NOMO-1 (cell line): ENCODE results near the gene EDRF1.

Experiments
- DNase-seq, 2 experiments: peaks; one replicate each; lab custom pipeline; 2025; ENCODE audit not compliant: unreplicated experiment in 2 of 2; lab: John Stamatoyannopoulos, UW

EDRF1 gene

GRCh38 chr10:125756853-125757487 is 37.5 kb downstream of the EDRF1 start:
- DNase-seq, result no peak

DNA sequence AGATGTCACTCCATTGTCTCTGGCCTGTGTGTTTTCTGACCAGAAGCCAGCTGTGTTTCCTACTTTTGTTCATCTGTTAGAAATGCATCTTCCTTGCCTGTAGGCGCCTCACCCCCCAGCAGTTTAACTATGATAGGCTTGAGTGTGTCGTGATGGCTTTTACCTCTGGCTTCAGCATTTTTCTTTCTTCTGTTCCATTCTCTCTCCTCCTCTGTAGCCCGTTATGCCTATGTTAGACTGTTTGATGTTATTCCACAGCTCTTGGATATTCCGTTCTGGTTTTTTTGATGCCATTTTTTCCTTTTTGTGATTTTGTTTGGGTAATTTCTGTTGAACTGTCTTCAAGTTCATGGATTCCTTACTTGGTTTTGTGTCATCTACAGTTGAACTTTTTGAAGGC is 38.2 kb downstream of the EDRF1 start:
- no peak for DNase-seq

- DNase-seq, result no peak
Observed at GRCh38 chr10:125761961-125762360, 42.5 kb downstream of the EDRF1 start.

- DNase-seq, result no peak
Observed at GRCh38 chr10:125762692-125763648, 43.5 kb downstream of the EDRF1 start.

GRCh38 chr10:125765835-125766234 is 46.3 kb downstream of the EDRF1 start:
- DNase-seq, result no peak

DNA sequence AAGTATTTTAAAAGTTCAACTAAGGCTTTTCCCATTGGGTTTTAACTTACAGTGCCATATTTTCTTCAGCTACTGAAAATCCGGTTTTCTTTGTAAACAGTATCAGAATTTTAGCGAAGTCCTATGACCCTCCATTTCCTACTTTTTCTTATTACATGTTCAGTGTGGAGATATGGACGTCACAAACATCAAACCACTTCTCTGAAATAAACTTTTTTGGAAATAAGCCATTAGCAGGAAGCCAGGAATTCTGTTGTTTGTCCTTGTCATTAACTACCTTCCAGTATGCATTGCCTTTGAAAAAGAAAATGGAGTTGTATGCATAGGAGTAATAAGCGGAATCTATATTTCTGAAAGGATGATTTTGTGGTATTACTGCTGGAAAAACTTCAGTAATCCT is 47.0 kb downstream of the EDRF1 start:
- no peak for DNase-seq

- no peak for DNase-seq
Observed at GRCh38 chr10:125768219-125768855, 48.8 kb downstream of the EDRF1 start.

DNA sequence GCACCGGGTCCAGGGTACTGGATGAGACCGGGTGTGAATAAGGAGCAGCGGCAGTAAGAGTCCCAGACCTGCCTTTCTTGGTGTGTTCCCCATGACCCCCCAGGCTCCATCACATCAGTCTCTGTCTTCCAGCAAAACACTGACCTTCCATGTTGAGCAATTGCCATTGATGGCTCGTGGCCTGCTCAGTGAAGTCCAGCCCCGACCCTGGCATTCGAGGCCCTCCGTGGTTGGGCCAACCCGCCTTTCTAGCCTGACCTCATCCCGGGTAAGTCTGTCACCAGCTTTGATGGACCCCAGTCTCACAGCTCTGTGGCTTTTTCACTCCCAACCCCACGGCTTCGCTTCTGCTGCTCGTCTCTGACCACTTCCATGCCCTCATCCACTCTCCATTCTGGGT is 49.7 kb downstream of the EDRF1 start:
- no peak for DNase-seq

DNA sequence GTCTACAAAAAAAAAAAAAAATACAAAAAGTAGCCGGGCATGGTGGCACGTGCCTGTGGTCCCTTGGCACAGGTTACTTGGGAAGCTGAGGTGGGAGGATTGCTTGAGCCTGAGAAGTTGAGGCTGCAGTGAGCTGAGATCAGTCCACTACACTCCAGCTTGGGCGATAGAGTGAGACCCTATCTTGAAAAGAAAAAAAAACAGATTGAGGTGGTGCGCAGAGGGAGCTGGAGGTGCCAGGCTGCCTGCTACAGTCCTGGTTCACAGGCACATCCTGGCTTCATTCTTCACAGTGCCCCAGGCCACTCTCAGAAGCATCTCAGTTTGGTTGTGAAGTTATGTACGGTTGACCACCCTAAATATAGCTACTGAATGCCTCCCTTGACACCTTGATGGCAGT is 51.3 kb downstream of the EDRF1 start:
- DNase-seq, result no peak

DNA sequence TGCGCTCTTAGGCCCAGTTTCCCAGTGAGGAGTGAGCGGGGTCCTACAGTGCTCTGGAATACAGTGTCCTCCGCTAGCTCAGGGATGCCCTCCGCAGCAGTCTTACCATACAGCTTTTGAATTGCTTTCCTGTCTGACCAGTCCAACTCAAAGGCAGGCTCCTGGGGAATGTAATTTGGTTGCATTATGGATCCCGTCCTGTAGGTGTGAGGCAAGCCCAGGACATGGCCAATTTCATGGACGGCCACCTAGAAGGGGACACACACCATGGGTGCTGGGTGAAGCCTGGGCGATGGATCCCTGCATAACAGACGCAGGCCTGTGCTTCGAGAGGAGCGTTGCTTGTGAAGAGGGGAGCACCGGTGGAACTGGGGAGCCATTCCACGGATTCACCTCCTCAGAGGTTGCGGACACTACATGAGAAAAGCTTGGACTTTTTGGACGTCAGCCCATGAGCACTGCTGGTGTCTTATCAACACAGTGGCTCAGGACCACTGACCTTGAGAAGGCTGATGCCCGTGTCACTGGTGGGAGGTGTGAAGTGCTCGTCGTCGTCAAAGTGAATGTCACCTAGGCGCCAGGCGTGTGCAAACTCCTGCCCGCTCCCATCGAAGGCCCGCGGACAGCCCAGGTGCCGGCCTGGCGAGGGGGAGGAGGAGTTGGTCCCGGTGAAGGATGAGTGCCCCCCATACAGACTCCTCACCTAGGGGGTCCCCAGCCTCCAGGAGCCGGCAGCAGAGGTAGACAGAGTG is 52.8 kb downstream of the EDRF1 start:
- DNase-seq, result no peak

- DNase-seq, result no peak
Observed at GRCh38 chr10:125772864-125773180, 53.3 kb downstream of the EDRF1 start.

DNA sequence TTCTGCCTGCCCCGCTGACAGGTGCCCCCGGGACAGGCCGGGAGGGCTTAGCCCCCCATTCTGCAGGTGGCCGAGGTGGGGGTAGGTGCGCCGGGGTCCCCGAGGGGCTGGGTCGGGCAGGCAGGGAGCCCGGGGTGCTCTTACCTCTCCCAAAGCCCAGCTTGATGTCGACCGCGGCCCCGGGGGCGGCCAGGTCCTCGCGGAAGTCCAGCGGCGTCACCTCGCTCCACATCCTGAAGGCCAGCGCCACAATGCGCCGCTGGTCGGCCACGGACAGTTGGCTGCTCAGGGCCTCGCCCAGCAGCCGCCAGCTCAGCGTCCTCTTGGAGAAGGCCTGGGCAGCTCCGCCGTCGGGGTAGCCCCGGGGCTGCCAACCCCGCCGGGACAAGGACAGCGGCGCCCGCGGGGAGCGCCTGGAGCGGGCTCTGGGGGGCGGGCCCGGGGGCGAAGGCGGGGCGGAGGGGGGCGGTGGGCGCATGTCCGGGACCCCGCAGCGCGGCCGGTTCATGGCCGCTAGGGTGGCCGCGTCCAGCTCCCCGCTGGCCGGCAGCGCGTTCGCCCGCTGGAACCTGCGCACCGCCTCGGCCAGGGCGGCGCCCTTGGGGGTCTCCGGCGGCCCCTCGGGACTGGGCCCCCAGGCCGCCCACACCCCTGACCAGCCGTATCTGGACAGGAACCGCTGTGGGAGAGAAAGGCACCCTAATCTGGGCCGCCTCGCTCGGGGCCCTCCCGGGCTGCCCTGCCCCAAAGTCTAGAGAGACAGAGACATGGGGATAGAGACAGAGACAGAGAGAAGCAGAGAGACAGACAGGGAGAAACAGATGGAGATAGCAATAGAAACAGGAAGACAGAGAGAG is 54.4 kb downstream of the EDRF1 start:
- DNase-seq, result no peak

DNA sequence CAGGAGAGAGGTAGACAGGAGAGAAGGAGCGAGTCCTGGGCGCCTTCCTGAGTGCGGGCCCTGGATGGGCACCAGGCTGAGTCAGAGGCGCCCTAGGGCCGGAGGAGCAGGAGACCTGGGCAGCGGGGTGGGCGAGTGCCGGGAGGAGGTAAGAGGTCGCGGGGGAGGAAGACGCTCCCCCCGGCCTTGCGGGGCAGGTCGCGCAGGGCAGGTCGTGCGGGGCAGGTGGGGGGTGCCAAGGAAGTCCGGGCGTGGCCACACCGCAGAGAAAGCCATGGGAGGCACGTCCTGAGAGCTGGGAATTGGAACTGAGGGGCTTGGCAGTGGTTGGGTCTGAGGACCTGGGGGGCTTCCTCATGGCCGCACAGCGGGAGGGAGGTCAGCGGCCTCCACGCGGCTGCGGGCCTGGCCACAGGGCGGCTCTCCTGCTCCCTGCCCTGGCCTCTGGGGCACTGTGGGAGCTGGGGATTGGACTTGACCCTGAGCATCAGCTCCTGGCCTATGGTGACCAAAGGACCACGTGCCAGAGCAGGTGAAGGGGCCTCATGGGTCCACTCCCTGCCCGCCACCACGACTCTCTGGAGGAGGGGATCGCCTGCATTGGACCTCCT is 55.2 kb downstream of the EDRF1 start:
- DNase-seq, result no peak

- no peak for DNase-seq
Observed at GRCh38 chr10:125775491-125776106, 56.1 kb downstream of the EDRF1 start, which contains the start of gene MMP21. Gene MMP21 (minus strand): TSS chr10:125775821. CDS start chr10:125775821, 0 bp downstream.

GRCh38 chr10:125777806-125778205 is 58.3 kb downstream of the EDRF1 start:
- no peak for DNase-seq

- DNase-seq, result no peak
Observed at GRCh38 chr10:125778556-125778955, 59.0 kb downstream of the EDRF1 start.

DNA sequence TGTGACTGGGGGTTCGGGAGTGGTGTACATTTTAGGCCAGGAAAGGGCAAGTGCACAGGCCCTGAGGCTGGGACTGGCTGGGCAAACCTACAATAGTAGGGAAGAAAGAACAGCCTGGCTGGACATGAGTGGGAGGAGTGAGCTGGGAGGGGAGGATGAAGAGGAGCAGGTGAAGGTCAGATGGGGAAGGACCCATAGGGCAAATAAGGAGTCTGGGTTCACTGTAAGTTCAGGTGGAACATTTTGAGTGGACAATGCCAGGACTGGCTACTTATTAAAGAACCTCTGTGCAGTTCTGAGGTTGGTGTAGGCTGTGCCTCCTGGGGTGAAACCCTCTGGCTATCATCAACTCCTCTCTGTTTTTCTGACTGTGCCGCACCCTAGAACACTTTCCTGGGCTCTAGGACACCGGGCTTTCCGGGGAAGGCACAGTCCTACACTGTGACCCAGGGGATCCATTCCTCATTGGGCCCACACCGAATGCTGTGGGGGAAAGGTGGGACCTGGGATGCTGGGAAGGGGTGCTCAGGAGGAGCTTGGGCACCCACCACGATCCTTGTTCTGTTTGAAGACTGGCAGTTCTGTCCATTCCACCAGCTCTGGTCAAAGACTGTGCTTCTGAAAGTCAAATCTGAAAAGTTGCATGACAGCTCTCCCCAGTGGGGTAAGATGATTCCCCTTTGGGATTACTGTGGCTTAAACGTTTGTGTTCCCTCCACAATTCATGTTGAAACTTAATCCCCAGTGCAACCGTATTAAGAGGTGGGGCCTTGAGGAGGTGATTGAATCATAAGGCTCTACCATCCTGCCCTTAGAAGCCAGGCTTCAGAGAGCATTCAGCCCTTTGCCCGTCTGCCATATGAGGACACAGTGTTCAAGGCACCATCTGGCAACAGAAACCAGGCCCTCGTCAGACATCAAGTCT is 60.2 kb downstream of the EDRF1 start:
- no peak for DNase-seq

- no peak for DNase-seq
Observed at GRCh38 chr10:125781374-125781773, 61.9 kb downstream of the EDRF1 start.
